OCI-LY1 (cell line): Measurements from ENCODE around the gene CTSD.

Experiments used
- H2AFZ ChIP-seq: fragments of 200-600 bp; sonication (generic), shearing (Covaris generic); 2 replicates; pipeline ENCODE4 v1.6.0; 2014; ENCODE audit warnings: antibody characterized with exemption, mild to moderate bottlenecking, low read length
- H3F3A ChIP-seq: fragments of 200-600 bp; sonication (generic), shearing (Covaris generic); 2 replicates; pipeline ENCODE4 v1.6.0; 2014; ENCODE audit warnings: mild to moderate bottlenecking, antibody characterized with exemption, low read length, moderate library complexity; ENCODE audit not compliant: insufficient read depth
- H3K27ac ChIP-seq: fragments of 200-600 bp; sonication (generic); 2 replicates; pipeline ENCODE4 v1.5.1; 2014; ENCODE audit warnings: low read length, mixed run types, mild to moderate bottlenecking, low read depth; ENCODE audit not compliant: poor library complexity, severe bottlenecking
- H3K27me3 ChIP-seq: fragments of 200-600 bp; sonication (generic); 2 replicates; pipeline ENCODE4 v1.6.0; 2014; ENCODE audit warnings: antibody characterized with exemption, mild to moderate bottlenecking, low read length, moderate library complexity; ENCODE audit not compliant: insufficient read depth
- H3K36me3 ChIP-seq: fragments of 200-600 bp; sonication (generic); 2 replicates; pipeline ENCODE4 v1.6.1; 2014; ENCODE audit warnings: mild to moderate bottlenecking, antibody characterized with exemption, low read length, moderate library complexity, mixed read lengths; ENCODE audit not compliant: insufficient read depth
- H3K4me1 ChIP-seq: fragments of 200-600 bp; sonication (generic); 2 replicates; pipeline ENCODE4 v1.5.1; 2014; ENCODE audit warnings: mild to moderate bottlenecking, low read length, moderate library complexity; ENCODE audit not compliant: insufficient read depth, severe bottlenecking
- H3K4me2 ChIP-seq: fragments of 200-600 bp; sonication (generic), shearing (Covaris generic); 2 replicates; pipeline ENCODE4 v1.6.1; 2014; ENCODE audit warnings: low read length
- H3K4me3 ChIP-seq: fragments of 200-600 bp; sonication (generic); 2 replicates; pipeline ENCODE4 v1.5.1; 2014; ENCODE audit warnings: low read length, low read depth, mild to moderate bottlenecking, mixed read lengths; ENCODE audit not compliant: poor library complexity, severe bottlenecking
- H3K79me2 ChIP-seq: fragments of 200-600 bp; shearing (Covaris generic); 2 replicates; pipeline ENCODE4 v1.6.1; 2016; ENCODE audit warnings: mixed run types, low read length, mixed read lengths; ENCODE audit not compliant: insufficient read depth
- H3K9ac ChIP-seq: fragments of 200-600 bp; sonication (generic), shearing (Covaris generic); 2 replicates; pipeline ENCODE4 v1.6.1; 2014; ENCODE audit warnings: mild to moderate bottlenecking, low read length, mixed read lengths
- H3K9me2 ChIP-seq: fragments of 200-600 bp; sonication (generic), shearing (Covaris generic); 2 replicates; pipeline ENCODE4 v1.6.1; 2014; ENCODE audit warnings: low read depth, mild to moderate bottlenecking, low read length, mixed read lengths
- H3K9me3 ChIP-seq: fragments of 200-600 bp; shearing (Covaris generic); 2 replicates; pipeline ENCODE4 v1.6.1; 2014; ENCODE audit warnings: low read length, mixed read lengths
- H4K20me1 ChIP-seq: fragments of 200-600 bp; sonication (generic), shearing (Covaris generic); 2 replicates; pipeline ENCODE4 v1.6.0; 2016; ENCODE audit warnings: mild to moderate bottlenecking, low read length; ENCODE audit not compliant: insufficient read depth
- CTCF ChIP-seq: fragments of 200-600 bp; sonication (generic), shearing (Covaris generic); IDR thresholded peaks from 2 replicates; pipeline ENCODE4 v1.5.1; 2017; ENCODE audit warnings: mild to moderate bottlenecking, antibody characterized with exemption, low read length, moderate library complexity, mixed read lengths
- EZH2 ChIP-seq: fragments of 200-600 bp; sonication (generic), shearing (Covaris generic); IDR thresholded peaks from 2 replicates; pipeline ENCODE4 v1.8.0; 2017; ENCODE audit warnings: borderline replicate concordance, mixed run types, mild to moderate bottlenecking, antibody characterized with exemption, low read length, moderate library complexity, mixed read lengths

The CTSD gene

GRCh38 chr11:1703146-1703545 is 60.6 kb downstream of the CTSD start:
- H3K9ac ChIP-seq = no peak overlapping the region
- no peaks in the 10 kb centered on the region for H3K9me2 ChIP-seq
- H3K36me3 ChIP-seq = no peaks in the 10 kb centered on the region
- no peak overlapping the region for H2AFZ ChIP-seq
- H3K4me3 ChIP-seq = no peak overlapping the region
- TF ChIP-seq EZH2 (no peak), CTCF (no peak)
- no peaks in the 10 kb centered on the region for H3F3A ChIP-seq
- H3K79me2 ChIP-seq = no peaks in the 10 kb centered on the region
- H3K4me1 ChIP-seq = no peaks in the 10 kb centered on the region
- no peaks in the 10 kb centered on the region for H3K9me3 ChIP-seq
- H3K27me3 ChIP-seq = peaks cover 15% of the 10 kb centered on the region; the same call in 1 of the 2 replicates
- H3K4me2 ChIP-seq = no peak overlapping the region
- H4K20me1 ChIP-seq = no peaks in the 10 kb centered on the region
- no peak overlapping the region for H3K27ac ChIP-seq
